NCI-H69 (cell line): ENCODE data around the gene FAHD1.
A peak's percentile ranks its signal among the peaks of the same experiment; 100 is the strongest.

Experiments used
- DNase-seq: peaks from one replicate; lab custom pipeline; 2025; lab: John Stamatoyannopoulos, UW

Gene FAHD1

DNA sequence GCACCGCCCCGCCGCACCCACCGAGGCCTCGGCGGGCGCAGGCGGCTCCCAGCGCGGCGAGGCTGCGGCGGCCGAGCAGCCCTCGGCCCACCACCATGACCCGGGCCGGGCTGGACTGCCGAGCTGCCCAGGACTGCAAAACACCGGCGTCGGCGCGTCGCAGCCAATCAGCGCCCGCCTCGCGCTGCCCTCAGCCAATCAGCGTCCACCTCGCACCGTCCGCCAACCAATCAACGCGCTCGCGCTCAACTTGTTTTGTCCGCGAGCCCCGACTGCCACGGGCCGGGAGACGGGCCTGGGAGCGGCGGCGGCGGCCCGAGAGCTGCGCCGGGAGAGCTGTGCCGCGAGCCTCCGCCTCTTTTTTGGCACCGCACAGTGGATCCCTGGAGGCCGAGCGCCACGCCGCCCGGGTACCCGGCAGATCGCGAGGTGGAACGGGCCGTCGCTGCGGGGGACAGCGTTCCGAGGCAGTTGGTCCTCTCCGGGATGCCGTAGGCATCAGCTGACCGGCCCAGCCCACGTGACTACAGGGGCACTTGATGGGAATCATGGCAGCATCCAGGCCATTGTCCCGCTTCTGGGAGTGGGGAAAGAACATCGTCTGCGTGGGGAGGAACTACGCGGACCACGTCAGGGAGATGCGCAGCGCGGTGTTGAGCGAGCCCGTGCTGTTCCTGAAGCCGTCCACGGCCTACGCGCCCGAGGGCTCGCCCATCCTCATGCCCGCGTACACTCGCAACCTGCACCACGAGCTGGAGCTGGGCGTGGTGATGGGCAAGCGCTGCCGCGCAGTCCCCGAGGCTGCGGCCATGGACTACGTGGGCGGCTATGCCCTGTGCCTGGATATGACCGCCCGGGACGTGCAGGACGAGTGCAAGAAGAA is at the start of gene FAHD1, which contains the start of gene HAGH:
FAHD1 (plus strand) TSS at position 516 of the 883 bp plus-strand sequence; CDS start at position 549, 33 bp downstream.
HAGH (minus strand) TSS at position 135 of the 883 bp plus-strand sequence; CDS start at position 97, 38 bp downstream.
- DNase-seq, result peak; percentile 96

- DNase-seq, result no peak
These were observed 49.4 kb upstream of the FAHD1 start for GRCh38 chr16:1777375-1778199.

GRCh38 chr16:1778200-1779179 is 48.5 kb upstream of the FAHD1 start:
- DNase-seq, result no peak

- no peak for DNase-seq
These were observed 47.7 kb upstream of the FAHD1 start for GRCh38 chr16:1779234-1779701.

DNA sequence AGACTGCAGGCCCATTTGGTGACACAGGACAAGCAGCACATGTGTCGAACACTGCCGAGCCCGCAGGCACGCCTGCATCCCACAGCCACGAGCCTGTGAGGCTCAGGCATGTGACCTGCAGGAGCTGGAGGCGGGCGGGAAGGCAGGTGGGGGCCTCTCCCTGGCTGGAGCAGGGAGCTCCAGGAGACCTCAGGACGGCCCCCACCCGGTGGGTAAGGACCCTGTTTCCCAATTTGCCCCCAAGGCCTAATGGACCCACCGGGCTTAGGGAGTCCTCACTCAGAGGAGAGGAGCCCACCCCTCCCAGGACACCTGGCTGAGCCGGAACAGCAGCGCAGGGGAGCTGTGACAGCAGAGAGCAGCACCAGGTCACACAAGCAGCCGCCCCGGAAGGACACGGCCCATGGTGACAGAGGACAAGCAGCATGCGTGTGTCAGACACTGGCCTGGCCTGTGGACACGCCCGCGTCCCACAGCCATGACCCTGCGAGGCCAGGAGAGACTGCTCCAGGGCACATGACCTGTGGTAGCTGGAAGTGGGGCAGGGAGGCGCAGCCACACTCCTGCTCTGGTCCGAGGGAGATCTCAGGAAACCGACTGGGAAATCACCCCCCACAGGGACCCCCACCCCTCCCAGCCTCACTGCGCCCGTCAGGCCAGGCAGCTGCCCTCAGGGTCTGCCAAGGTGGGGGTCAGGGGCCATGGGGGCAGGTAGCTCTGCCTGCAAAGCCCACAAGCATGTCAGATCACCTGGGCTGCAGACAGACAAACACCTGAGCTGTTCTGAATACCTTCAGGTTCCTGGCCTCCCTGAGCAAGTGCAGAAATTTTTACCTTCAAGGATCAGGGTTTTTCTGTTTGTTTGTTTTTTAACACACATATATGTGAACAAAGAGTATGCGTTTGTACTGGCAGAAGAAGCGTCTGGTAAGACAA is 47.0 kb upstream of the FAHD1 start:
- DNase-seq, result no peak

DNA sequence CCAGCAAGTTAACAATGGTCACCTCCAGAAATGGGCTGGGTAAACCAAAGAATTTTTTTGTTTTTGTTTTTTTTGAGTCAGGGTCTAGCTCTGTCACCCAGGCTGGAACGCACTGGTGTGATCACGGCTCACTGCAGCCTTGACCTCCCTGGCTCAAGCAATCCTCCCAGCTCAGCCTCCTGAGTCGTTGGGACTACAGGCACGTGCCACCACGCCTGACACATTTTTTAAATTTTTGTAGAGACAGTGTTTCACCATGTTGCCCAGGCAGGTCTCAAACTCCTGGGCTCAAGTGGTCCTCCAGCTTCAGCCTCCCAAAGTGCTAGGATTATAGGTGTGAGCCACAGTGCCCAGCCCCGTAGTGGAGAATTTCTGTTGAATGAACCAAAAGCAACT is 46.3 kb upstream of the FAHD1 start:
- DNase-seq, result no peak

DNA sequence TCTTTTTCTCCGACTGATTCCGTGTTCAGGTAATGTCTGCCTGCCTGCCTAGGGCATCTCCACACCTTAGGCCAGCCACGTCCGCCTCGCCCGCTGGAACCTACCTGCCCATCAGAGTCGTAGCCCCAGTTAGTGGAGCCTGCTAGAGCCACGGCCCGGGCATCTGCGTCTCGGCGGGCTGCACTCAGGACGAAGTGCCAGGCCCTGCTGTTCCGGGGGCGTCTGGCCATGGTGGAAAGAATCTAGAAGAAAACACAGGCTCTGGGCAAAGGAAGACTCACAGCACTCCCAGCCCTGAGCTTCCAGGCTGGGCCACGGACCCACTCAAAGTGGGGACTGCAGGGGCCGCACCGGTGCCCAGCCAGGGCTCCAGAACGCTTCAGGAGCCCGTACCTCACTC is 45.8 kb upstream of the FAHD1 start:
- no peak for DNase-seq

DNA sequence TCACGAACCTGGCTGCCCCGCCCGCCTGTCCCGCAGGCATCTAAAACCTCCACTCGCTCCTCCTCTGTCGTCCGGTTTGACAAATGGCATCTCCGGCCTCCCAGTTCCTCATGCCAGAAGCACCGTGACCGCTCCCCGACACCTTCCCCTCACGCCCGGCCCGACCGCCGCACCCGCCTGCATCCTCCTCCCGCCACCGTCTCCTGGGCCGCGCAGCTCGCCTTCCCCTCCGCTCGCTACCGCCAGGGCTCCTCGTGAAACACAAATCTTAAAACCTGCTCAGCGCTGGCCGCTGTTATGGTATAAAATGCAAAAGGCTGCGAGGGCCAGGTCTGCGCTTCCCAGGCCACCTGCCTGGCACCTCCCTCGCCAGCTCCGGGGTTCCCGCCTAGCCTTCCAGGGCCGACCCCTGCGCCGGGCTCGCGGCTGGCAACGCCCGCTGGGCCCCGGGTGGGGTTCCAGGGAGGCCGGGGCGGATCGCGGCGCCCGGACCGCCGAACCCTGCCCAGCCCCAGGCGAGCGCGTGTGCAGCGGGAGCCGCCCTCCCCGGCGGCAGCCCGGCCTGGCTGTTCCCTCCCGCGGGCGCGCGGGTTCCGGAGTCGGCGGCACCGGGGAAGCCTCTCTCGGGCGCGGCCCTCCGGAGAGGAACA is 45.1 kb upstream of the FAHD1 start:
- peak; percentile 73 for DNase-seq

- DNase-seq, result peak; percentile 100
These were observed 44.4 kb upstream of the FAHD1 start, which contains the start of the genes NUBP2 and SPSB3 for GRCh38 chr16:1782408-1783264. NUBP2 (plus strand) TSS chr16:1782960; CDS start chr16:1783021, 61 bp downstream. SPSB3 (minus strand) TSS chr16:1782571; CDS start chr16:1781483, 1,088 bp downstream.

DNA sequence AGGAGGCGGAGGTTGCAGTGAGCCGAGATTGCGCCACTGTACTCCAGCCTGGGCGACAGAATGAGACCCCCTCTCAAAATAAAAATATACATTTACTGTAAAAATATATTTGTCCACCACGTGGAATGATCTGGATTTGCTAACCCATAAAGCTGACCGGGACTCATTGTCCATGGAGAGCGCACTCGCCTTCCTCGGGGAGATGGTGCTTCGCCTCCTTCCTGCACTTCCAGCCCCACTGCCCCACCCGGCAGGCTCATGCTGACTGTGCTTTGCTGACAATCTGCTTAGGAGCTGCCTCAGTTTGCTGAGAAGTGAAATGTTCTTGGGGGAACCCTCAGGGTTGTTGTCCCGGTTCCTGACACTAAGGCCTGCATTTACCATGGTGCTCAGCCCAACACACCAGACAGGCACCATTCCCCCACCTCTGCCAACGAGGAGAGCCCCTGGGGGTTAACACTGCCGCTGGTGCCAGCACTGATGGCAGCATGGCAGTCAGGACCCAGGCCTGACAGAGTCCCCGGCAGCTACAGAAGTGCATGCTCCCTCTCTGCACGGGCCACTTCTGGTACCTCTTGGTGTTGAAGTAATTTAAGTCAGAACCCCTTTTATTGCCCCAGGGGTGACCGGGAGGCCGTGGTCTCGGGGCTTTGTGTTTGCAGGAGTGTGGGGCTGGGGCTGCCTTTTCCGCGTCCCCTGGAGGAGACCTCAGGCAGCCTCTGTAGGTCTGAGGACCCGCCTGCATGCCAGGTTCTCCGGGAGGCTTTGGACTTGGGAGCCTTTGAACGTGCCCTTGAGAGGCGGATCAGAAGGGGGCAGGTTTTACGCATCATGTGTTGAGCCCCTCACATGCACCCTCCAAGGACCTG is 41.8 kb upstream of the FAHD1 start:
- DNase-seq, result no peak

DNA sequence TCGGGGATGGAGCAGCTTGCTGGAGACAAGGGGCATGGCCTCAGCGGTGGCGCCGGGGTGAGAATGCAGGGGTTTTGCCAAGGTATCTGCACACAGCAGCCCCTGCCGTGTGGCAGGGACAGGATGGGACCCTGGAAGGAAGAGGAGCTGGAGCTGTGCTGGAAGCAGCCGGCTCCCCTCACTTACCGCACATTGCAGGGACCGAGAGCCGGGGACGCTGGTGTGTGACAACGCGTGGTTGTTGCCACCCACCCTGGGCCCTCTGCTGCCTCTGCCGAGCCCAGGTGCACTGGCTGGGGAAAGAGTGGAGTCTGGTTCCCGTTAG is 41.2 kb upstream of the FAHD1 start:
- no peak for DNase-seq

- DNase-seq, result no peak
These were observed 40.6 kb upstream of the FAHD1 start for GRCh38 chr16:1786242-1787055.

DNA sequence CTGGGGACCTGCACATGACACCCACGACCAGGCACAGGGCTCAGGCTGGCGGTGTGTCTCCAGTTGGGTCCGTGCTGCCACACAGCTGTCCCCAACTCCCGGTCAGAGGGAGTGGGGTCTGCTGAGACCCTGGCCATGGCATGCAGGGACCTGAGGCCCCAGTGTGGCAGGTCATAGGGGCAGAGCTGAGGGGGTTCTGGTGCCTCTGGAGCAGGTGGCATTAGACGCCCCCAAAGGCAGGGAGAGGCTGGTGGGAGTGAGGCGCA is 40.0 kb upstream of the FAHD1 start:
- DNase-seq, result no peak

- DNase-seq, result no peak
These were observed 39.5 kb upstream of the FAHD1 start for GRCh38 chr16:1787322-1788094.

DNA sequence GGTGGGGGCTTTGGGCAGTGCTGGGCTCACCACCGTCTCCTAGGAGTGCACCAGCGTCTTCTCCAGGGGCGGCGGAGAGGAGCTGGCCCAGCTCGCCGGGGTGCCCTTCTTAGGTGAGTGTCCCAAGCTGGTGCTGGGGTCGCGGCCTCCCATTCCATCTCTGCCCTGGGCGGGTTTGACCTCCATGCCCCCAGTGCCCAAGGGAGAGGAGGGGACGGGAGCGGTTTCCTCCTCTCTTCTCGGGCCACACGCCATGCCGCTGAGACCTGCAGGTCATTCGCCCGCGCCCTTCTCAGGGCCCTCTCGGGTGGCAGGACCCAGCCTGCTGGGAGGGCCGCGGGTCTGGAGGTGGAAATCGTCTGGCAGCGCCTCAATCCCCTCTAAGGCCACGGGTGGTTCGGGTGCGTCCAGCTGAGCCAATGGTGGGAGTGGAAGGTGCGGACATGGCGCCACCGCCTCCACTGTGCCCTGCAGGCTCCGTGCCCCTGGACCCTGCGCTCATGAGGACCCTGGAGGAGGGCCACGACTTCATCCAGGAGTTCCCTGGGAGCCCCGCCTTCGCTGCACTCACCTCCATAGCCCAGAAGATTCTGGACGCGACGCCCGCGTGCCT is 38.8 kb upstream of the FAHD1 start:
- DNase-seq, result no peak

- DNase-seq, result no peak
These were observed 38.3 kb upstream of the FAHD1 start for GRCh38 chr16:1788708-1789100.
